HG03108 (cell line): ENCODE data around the gene SLU7.

Source experiments
- ATAC-seq: cut with Tn5 transposase; IDR thresholded peaks from one replicate; pipeline ENCODE4 v1.9.1; 2021; ENCODE audit warnings: moderate library complexity; ENCODE audit not compliant: unreplicated experiment

SLU7 gene

DNA sequence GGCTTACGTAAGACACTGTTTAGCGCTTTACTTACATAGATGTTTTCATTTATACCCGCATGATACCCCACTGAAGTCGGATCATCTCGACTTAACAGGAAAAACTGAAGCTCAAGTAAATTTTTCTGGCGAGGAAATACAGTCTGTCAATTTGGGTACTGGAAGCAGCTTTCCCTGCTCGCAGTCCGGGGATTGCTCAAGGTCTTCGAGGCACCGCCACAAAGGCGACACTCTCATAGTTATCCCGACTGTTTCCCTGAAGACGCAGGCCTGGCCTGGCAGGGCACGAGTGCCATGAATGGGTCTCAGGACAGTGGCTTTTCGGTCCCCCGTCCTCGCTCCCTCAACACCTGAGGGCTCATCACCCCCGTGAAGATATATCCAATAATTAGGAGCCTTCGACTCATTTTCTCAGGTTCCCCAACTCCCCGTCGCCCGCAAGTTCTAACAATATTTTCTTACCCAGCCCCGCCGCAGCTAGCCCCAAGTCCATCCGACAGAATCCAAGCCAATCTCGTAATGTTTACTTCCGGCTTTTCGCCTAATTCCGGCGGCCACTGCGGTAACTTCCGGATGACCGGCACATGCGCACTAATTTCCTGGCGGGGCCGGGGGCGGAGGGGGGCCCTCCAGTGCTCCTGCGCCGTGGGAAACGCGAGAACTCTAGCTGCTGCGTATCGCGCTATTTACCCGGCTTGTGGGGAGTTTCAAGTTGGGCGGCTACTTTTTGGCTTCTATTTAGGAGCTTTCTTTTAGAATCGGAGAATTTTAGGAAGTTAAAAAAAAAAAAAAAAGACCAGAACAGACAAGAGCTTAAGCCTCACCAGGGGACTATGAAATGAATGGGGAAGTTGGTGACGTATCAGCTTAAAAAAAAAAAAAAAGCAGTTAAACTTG is at the start of gene SLU7:
SLU7 (minus strand) TSS at position 521 of the 897 bp plus-strand sequence. CDS start 3,787 bp downstream, outside the sequence.
- peak; percentile 71 for ATAC-seq

DNA sequence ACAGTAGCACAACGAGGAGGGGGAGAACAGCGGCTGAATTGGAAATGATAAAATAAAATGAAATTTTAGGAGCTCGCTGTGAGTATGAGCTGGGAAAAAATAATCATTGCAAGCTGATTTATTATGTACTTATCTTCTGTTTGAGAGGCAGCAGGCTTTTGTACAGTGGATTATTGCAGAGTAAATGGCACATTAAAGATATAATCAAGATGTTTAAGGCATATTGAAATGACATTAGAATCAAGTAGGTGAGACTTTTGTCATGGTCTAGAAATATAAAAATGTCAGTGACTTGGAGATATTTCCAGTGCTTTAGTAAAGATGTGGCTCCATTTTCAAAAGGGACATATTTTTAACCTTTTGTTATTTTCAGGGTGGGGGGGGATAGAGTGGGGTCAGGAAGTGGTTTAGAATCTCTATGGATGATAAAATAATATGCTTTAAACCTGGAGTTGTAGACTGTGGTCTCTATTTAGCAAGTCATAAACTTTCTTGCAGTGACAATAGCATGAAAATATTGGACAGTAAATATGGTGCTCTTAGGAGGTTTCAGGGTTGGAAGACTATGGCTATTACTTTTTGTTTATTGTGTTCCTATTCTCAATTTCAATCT is 49.6 kb upstream of the SLU7 start:
- ATAC-seq, result no peak

DNA sequence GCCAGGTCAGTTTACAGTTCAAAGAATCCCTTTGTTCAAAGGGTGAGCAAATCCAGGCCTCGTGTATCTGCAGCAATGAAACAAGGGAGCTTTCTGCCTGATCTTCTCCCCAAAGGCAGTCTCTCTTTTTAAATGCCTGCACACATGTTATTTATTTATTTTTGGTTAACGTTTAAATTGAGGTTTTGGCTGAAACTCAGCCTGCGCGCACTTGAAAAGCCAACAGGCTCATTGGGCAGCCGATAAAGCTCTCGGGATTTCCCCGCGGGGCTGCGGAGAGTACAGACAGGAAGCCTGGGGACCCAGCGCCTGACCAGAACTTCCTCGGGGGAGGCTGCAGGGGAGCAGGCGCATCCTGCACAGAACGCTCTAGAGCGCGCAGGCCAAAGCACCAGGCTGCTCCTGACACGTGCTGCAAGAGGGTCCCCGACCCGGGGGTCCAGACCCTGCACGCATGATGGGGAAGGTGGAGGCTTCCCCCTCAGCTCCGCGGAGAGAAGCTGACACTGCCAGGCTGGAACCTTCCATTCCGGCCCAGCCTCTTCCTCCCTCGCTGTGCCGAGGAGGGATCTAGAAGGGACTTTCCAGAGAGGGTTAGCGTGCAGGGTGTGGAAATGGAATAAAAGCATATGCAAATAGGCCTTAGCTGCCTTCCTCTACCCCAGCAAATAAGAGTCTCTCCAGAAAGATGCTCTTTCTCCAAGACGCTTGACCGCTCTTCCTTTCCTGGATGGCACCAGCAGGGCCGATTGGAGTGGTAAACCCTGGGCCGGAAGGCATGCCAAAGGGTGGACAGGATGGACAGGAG is 48.9 kb upstream of the SLU7 start:
- peak; percentile 93 for ATAC-seq

DNA sequence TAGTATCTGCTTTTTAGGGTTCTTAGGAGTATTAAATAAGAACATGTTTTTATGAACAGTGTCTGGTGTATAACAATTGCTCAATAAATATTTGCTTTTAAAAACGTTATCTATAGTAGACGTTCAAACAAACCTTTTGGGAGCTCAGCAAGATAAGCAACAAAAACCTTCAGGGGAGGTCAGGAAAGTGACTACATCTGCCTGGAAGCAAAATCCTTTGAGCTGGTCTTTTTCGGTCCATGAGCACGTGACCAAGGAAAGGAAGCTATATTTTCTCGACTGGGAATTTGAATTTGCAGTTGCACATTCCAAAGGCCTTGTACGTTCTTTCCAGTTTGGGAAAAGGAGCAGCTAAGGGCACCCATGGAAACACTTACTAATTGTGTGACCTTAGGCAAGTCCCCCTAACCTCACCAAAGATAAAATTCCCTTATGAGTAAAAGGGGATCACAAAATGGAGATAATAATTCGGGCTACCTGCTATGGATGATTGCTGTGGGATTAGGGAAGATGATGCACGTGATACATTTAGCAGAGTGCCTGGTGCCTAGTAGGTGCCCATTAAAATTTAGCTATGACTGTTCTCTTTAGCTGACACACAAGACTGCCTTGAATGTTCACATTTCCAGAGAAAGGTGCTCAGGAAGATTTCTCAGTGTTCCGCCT is 48.1 kb upstream of the SLU7 start:
- ATAC-seq, result no peak

DNA sequence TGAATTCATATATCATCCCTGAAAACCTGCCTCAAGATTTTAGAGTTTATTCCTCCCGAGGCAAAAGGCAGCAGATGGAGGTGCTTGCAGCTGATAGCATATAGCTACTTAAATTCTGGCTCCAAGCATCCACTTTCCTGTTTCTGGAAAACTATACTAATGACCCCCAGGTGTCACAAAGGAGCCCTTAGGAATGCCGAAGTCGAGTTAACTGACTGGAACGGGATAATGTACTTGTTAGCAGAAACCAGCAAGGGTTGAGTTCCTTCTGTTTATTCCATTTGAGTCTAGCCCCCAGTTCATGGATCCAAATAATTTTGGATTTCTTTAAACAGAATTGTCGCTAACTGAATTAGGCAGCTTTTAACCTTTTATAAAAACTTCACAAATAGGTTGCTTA is 47.2 kb upstream of the SLU7 start:
- no peak for ATAC-seq

GRCh38 chr5:160464466-160464797 is 45.6 kb upstream of the SLU7 start:
- no peak for ATAC-seq

DNA sequence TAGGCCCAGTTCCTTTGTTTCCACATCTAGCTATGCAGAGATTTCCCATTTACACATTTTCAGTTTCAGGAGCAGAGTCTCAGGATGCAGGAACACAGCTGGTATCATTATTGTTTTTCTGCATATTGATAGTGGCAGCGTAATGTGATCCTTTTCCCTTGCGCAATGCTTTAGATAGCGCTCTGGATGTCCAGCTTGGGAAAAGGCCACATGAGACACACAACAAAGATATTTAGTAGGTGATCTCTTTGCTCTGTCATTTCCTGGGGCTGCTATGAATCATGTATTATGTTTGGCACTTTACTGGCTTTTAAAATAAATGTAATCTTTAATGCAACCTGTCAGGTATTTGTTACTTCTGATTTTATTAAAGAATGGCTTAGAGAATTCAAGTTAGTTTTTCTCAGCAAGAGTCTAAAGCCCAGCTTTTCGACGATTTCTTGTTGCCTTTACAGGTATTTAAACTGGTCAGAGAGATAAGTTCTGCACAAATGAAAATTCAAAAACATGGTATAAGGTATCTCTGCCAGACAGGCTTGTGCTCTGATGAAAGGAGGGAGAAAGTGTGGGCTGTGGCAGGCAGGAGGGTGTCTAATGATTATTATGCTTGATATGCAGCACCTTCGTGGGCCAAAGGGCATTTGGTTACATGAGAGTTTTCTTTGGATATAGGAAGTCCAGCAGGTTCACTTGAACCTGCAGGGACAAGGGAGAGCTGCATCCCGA is 45.0 kb upstream of the SLU7 start:
- ATAC-seq, result no peak

GRCh38 chr5:160463227-160463626 is 44.3 kb upstream of the SLU7 start:
- ATAC-seq, result no peak

GRCh38 chr5:160462167-160462566 is 43.3 kb upstream of the SLU7 start:
- peak; percentile 43 for ATAC-seq

GRCh38 chr5:160461378-160461777 is 42.5 kb upstream of the SLU7 start:
- no peak for ATAC-seq

DNA sequence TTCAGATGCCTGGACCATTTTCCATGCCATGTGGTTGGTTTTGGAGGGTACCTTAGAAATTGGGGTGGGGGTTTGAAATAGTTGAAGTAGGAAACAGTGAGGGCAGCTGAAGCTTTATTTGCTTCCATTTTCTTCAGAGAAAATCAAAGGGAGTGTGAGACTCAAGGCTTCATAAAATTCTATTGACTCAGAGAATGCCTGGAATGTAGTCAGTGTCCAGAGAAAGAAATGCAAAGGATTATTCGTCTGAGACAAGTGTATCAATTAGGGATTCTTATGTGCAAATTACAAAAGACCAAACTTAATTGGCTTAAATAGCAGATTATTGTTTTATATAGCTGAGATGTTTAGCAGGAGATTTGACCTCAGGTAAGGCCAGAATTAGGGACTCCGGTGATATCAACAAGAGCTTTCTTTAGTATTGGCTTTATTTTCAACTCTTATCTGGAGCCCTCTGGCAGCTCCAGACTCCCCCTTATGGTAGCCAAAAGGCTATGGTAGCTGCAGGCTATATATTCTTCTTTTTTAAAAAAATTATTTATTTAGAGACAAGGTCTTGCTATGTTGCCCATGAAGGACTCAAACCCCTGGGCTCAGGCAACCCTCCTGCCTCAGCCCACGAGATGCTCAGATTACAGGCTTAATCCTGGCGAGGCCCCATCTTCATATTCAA is 41.6 kb upstream of the SLU7 start:
- ATAC-seq, result no peak

- ATAC-seq, result peak; percentile 62
Measured at GRCh38 chr5:160458806-160459800, 40.2 kb upstream of the SLU7 start.

DNA sequence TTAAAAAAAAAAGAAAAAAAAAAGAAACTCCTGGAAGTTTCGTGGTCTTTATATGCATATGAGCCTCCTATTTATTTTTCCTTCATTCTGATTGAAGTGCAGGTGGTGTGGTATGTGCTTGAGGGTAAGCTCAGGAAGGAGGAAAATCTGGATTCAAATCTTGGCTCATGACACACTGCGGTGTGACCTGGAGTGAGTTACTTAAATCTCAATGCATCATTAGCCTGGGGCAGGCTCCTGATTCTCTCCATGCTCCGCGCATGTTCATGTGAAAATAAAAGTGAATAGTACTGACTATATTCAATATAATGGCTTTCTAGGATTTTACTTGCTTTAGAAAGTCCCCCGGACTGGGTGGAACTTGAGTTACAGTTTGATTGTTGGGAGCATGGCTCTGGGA is 38.4 kb upstream of the SLU7 start:
- ATAC-seq, result no peak

GRCh38 chr5:160456480-160457177 is 37.7 kb upstream of the SLU7 start:
- ATAC-seq, result no peak

DNA sequence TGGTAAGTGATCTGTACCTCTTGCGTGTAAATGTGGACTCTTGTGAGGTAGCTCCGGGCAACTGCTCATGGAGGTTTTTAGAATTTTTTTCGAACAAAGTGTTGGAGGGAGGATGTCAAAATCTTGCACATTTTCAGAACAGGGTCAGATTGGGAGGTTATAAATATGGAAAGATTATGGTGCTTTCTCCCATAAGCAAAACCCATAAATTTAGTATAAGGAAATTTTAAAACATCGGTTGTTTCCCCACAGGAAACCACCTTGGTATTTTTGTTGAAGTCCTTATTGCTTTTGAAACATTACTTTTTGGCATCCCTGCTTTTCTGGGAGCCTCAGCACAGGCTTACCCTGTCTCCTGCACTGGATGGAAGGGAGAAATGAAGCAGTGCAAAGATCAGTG is 36.7 kb upstream of the SLU7 start:
- no peak for ATAC-seq

DNA sequence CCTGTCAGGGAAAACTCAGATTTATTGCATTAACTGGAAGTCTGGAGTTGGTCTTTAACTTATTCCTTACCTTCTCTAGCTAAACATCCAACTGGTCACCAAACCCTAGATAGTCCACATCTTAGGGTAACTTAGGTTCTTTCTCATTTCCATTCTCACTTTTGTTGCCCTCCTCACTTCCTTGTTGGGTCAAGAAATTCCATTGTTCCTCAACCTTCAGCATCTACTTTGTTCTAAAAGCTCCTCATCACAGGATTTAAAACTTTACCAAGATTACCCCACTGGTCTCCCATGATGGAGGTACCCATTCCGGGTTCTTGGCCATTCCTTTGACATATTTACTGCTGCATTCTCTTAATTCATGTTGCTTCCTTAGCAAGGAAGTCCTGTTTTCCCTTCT is 34.9 kb upstream of the SLU7 start:
- ATAC-seq, result no peak

DNA sequence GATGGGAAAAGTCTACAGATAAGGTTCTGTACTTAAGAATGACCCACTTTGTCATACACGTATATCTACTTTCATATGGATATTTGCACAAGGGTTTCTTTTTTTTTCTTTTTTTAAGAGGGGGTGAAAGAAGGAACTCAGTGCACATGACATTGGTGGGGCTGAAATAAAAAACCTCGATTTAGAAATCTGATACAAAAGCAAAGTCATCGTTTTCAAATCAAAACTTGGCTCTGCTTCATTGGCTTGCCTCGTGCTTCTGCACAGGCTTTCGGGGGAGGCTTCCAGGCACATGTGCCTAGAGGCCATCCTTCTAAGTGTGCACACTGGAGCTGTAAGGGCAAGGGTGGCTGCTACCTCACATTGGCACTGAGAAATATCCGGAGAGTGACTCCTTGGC is 33.9 kb upstream of the SLU7 start:
- ATAC-seq, result no peak

- no peak for ATAC-seq
Measured at GRCh38 chr5:160452036-160452435, 33.2 kb upstream of the SLU7 start.
